KMS-11 (cell line): ENCODE measurements around the gene AHCYL2.

ENCODE experiments used
- H2AFZ ChIP-seq: fragments of 200-600 bp; sonication (generic); 2 replicates; pipeline ENCODE4 v1.6.1; 2016; ENCODE audit warnings: antibody characterized with exemption, mixed run types, low read depth
- H3K27ac ChIP-seq: fragments of 200-600 bp; sonication (generic); 2 replicates; pipeline ENCODE4 v1.6.1; 2016; ENCODE audit warnings: mild to moderate bottlenecking, mixed run types
- H3K27me3 ChIP-seq: fragments of 200-600 bp; sonication (generic); 2 replicates; pipeline ENCODE4 v1.6.1; 2017; ENCODE audit warnings: mild to moderate bottlenecking, low read depth, mixed run types, moderate library complexity; ENCODE audit not compliant: insufficient read depth
- H3K36me3 ChIP-seq: fragments of 200-600 bp; sonication (generic); 2 replicates; pipeline ENCODE4 v1.6.1; 2017; ENCODE audit warnings: mild to moderate bottlenecking, mixed run types; ENCODE audit not compliant: insufficient read depth
- H3K4me1 ChIP-seq: fragments of 200-600 bp; sonication (generic); 2 replicates; pipeline ENCODE4 v1.6.1; 2016; ENCODE audit warnings: mild to moderate bottlenecking, low read depth, mixed run types; ENCODE audit not compliant: poor library complexity, severe bottlenecking
- H3K4me2 ChIP-seq: fragments of 200-600 bp; sonication (generic); 2 replicates; pipeline ENCODE4 v1.7.0; 2016; ENCODE audit warnings: mild to moderate bottlenecking, mixed run types
- H3K4me3 ChIP-seq: fragments of 200-600 bp; sonication (generic); IDR thresholded peaks from 2 replicates; pipeline ENCODE4 v1.6.1; 2017; ENCODE audit warnings: low read depth, low read length, mixed read lengths; ENCODE audit not compliant: insufficient read depth
- H3K79me2 ChIP-seq: fragments of 200-600 bp; sonication (generic); 2 replicates; pipeline ENCODE4 v1.6.1; 2016; ENCODE audit warnings: low read depth, mixed run types; ENCODE audit not compliant: insufficient read depth
- H3K9ac ChIP-seq: fragments of 200-600 bp; sonication (generic); 2 replicates; pipeline ENCODE4 v1.6.1; 2016; ENCODE audit warnings: mild to moderate bottlenecking, mixed run types
- H4K20me1 ChIP-seq: fragments of 200-600 bp; sonication (generic); 2 replicates; pipeline ENCODE4 v1.6.1; 2016; ENCODE audit warnings: mild to moderate bottlenecking, mixed run types; ENCODE audit not compliant: insufficient read depth
- CTCF ChIP-seq: fragments of 200-600 bp; sonication (generic); conservative IDR thresholded peaks from 2 replicates; pipeline ENCODE4 v1.6.1; 2017; ENCODE audit warnings: low read depth, mild to moderate bottlenecking, antibody characterized with exemption, low read length, moderate library complexity, mixed read lengths

The AHCYL2 gene

GRCh38 chr7:129388333-129389098 lies 163.7 kb downstream of the AHCYL2 start:
- Histone ChIP-seq H3K4me3 (no peak overlapping the region), H3K79me2 (no peaks in the 10 kb centered on the region), H3K9ac (no peak overlapping the region), H3K36me3 (no peaks in the 10 kb centered on the region), H3K27ac (no peak overlapping the region), H2AFZ (no peak overlapping the region), H3K27me3 (no peaks in the 10 kb centered on the region), H4K20me1 (no peaks in the 10 kb centered on the region), H3K4me2 (no peak overlapping the region), H3K4me1 (peaks cover 42% of the 10 kb centered on the region)
- no peak for TF ChIP-seq CTCF

GRCh38 chr7:129389829-129390228 lies 165.0 kb downstream of the AHCYL2 start:
- H4K20me1 ChIP-seq, result no peaks in the 10 kb centered on the region
- H3K4me1 ChIP-seq, result peaks cover 42% of the 10 kb centered on the region
- no peak overlapping the region for H2AFZ ChIP-seq
- no peaks in the 10 kb centered on the region for H3K79me2 ChIP-seq
- no peaks in the 10 kb centered on the region for H3K36me3 ChIP-seq
- no peak overlapping the region for H3K27ac ChIP-seq
- H3K4me3 ChIP-seq, result no peak overlapping the region
- TF ChIP-seq CTCF, result 0 out of 2 replicates have a peak, but pooled peaks have one; percentile 9
- H3K4me2 ChIP-seq, result no peak overlapping the region
- no peak overlapping the region for H3K9ac ChIP-seq
- H3K27me3 ChIP-seq, result no peaks in the 10 kb centered on the region

- Histone ChIP-seq H3K79me2 (no peaks in the 10 kb centered on the region), H3K4me3 (no peak overlapping the region), H3K9ac (no peak overlapping the region), H3K27ac (no peak overlapping the region), H2AFZ (no peak overlapping the region), H3K4me2 (no peak overlapping the region), H3K27me3 (no peaks in the 10 kb centered on the region), H4K20me1 (no peaks in the 10 kb centered on the region), H3K36me3 (no peaks in the 10 kb centered on the region), H3K4me1 (peaks cover 47% of the 10 kb centered on the region)
- no peak for TF ChIP-seq CTCF
Observed at GRCh38 chr7:129390314-129390713, 165.5 kb downstream of the AHCYL2 start.

- Histone ChIP-seq H3K27me3 (no peaks in the 10 kb centered on the region), H3K4me1 (peaks cover 37% of the 10 kb centered on the region), H4K20me1 (no peaks in the 10 kb centered on the region), H3K4me3 (no peak overlapping the region), H3K27ac (peak overlapping the region; percentile 28; the same call in 1 of the 2 replicates), H3K4me2 (peak overlapping the region; percentile 52), H3K9ac (no peak overlapping the region), H3K36me3 (no peaks in the 10 kb centered on the region), H3K79me2 (no peaks in the 10 kb centered on the region), H2AFZ (no peak overlapping the region)
- TF ChIP-seq CTCF, result no peak
Observed at GRCh38 chr7:129391546-129392171, 166.8 kb downstream of the AHCYL2 start.
